Stimulated activated CD4-positive, alpha-beta T cell treated with anti-CD3 and anti-CD28 coated beads, Interleukin-4, amount 100 ng/mL, for 1 hour (primary cell): Measurements from ENCODE around the gene KLRC4.
A peak's percentile ranks its signal among the peaks of the same experiment; 100 is the strongest.

Experiments used
- DNase-seq: peaks from one replicate; pipeline ENCODE4 v3.0.0-alpha.2; 2020

KLRC4 gene

DNA sequence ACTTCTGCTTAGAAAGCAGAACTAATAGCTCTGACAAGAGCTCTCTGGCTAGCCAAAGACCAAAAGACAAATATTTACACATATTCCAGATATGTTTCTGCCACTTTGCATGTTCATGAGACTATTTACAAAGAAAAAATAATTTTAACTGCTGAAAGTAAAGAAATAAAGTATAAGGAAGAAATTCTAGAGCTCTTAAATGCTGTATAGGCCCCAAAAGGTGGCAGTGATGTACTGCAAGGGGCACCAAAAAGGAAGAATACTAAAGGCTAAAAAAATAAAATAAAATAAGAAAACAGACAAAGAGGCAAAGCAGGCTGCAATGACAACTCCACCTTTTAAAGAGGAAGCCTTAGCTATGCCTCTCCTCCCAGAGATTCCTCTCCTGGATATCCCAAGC, 42.7 kb downstream of the KLRC4 start:
- DNase-seq, result no peak

- no peak for DNase-seq
These were observed 43.7 kb downstream of the KLRC4 start for GRCh38 chr12:10365696-10366405.

DNA sequence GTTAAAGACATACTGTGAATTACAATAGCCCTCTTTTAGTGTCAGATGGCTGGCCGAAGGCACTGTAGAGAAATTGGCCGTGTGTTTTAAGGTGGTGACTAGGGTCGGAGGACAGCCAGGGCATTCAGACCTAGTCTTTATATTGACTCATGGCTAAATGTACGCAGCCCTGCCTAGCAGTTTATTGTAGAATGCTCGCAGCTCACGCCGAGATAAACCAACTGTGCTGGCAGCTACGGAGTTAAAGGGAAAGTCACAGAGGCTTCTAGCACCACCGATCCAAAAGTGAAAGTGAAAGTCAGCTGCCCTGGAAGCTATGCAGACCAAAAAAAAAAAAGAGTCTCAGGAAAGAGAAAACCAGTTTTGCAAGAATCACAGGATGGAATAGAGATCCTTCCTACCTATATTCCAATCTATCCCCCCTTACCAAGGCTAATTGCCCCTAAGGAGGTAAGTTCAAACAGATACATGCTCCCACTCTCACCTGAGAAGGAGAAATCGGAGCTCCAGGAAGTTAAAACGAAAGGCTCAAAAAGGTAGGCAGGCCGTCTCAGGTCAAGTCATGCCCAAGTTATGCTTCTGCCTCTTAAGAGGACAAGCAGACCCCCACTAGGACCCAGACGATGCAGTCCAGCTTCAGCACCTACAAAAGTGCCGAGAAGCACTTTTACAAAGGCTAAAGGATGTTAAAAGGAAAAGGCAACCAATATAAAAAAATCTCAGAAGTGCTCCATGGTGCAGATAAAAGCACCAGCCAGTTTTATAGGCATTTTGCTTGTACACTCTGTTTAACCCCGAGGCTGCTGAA, 44.5 kb downstream of the KLRC4 start:
- DNase-seq, result peak; percentile 38

GRCh38 chr12:10363914-10364814, 45.4 kb downstream of the KLRC4 start:
- peak; percentile 14 for DNase-seq

GRCh38 chr12:10363658-10363913, 46.0 kb downstream of the KLRC4 start:
- no peak for DNase-seq

GRCh38 chr12:10362828-10363657, 46.5 kb downstream of the KLRC4 start:
- no peak for DNase-seq

GRCh38 chr12:10362325-10362724, 47.2 kb downstream of the KLRC4 start:
- no peak for DNase-seq

- no peak for DNase-seq
These were observed 47.9 kb downstream of the KLRC4 start for GRCh38 chr12:10361622-10362021.

GRCh38 chr12:10361084-10361483, 48.5 kb downstream of the KLRC4 start:
- no peak for DNase-seq

DNA sequence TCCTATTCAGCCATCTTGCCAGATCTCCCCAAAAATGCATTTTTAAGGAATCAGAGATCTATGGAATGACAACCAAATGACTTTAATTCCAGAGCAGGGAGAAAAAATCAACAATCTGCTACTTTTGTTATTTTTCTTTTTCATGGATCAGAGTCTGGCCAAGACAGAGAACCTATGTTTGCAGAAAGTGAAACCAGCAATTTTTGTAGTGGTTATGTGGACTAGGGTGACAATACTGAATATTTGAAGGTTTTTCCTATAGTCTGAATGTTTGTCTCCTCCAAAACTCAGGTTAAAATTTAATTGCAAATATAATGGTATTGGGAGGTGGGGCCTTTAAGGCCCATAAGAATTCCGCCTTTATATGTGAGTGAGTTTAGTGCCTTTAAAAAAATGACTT, 50.6 kb downstream of the KLRC4 start:
- no peak for DNase-seq

GRCh38 chr12:10358131-10358530, 51.4 kb downstream of the KLRC4 start:
- no peak for DNase-seq
